ENCODE results near the gene AEBP1. TPM values are rescaled to one million over a fixed set of nuclear protein-coding genes. Genes with fewer than 3 reads are reported as not detected.
A peak's percentile ranks its signal among the peaks of the same experiment; 100 is the strongest.

The AEBP1 gene
- total RNA-seq, 1 donor: 267 TPM

- Histone ChIP-seq H3K36me3 (ENCODE audit: insufficient read depth, low read length) (peaks cover 77% of the 10 kb centered on the region), H3K9me3 (ENCODE audit: low read depth, low read length) (no peaks in the 10 kb centered on the region), H3K4me2 (ENCODE audit: insufficient read depth, low read length) (no peak overlapping the region), H4K20me1 (ENCODE audit: insufficient read depth, low read length) (peaks cover 47% of the 10 kb centered on the region), H2AFZ (ENCODE audit: low read length) (no peak overlapping the region), H3K27me3 (ENCODE audit: insufficient read depth, low read length) (no peaks in the 10 kb centered on the region), H3K27ac (ENCODE audit: low read depth, low read length) (no peak overlapping the region), H3K4me1 (ENCODE audit: insufficient read depth, low read length) (peaks cover 3% of the 10 kb centered on the region), H3K79me2 (ENCODE audit: insufficient read depth, low read length) (peaks cover 34% of the 10 kb centered on the region), H3K4me3 (ENCODE audit: insufficient read depth, low read length) (no peak overlapping the region)
- no peak for TF ChIP-seq CTCF (IDR thresholded peaks at IDR 0.05; ENCODE audit: extremely low read depth, low read depth, low read length)
- DNase-seq (ENCODE audit: insufficient read length, low spot score, missing footprints): peak; percentile 87
Observed at GRCh38 chr7:44111761-44112160, 7.6 kb downstream of the AEBP1 start.

GRCh38 chr7:44112231-44112996, 8.3 kb downstream of the AEBP1 start:
- DNase-seq (ENCODE audit: insufficient read length, low spot score, missing footprints): peak; percentile 74
- H3K4me1 ChIP-seq (ENCODE audit: insufficient read depth, low read length): no peaks in the 10 kb centered on the region
- no peak overlapping the region for H3K27ac ChIP-seq (ENCODE audit: low read depth, low read length)
- H4K20me1 ChIP-seq (ENCODE audit: insufficient read depth, low read length): peaks cover 41% of the 10 kb centered on the region
- no peaks in the 10 kb centered on the region for H3K9me3 ChIP-seq (ENCODE audit: low read depth, low read length)
- no peaks in the 10 kb centered on the region for H3K27me3 ChIP-seq (ENCODE audit: insufficient read depth, low read length)
- peaks cover 28% of the 10 kb centered on the region for H3K79me2 ChIP-seq (ENCODE audit: insufficient read depth, low read length)
- no peak overlapping the region for H3K4me3 ChIP-seq (ENCODE audit: insufficient read depth, low read length)
- H3K36me3 ChIP-seq (ENCODE audit: insufficient read depth, low read length): peaks cover 71% of the 10 kb centered on the region
- H3K4me2 ChIP-seq (ENCODE audit: insufficient read depth, low read length): no peak overlapping the region
- no peak for TF ChIP-seq CTCF (IDR thresholded peaks at IDR 0.05; ENCODE audit: extremely low read depth, low read depth, low read length)
- no peak overlapping the region for H2AFZ ChIP-seq (ENCODE audit: low read length)

GRCh38 chr7:44112997-44113763, 9.0 kb downstream of the AEBP1 start:
- Histone ChIP-seq H3K4me1 (ENCODE audit: insufficient read depth, low read length) (no peaks in the 10 kb centered on the region), H3K79me2 (ENCODE audit: insufficient read depth, low read length) (peaks cover 24% of the 10 kb centered on the region), H3K4me2 (ENCODE audit: insufficient read depth, low read length) (no peak overlapping the region), H4K20me1 (ENCODE audit: insufficient read depth, low read length) (peaks cover 37% of the 10 kb centered on the region), H3K27me3 (ENCODE audit: insufficient read depth, low read length) (no peaks in the 10 kb centered on the region), H2AFZ (ENCODE audit: low read length) (no peak overlapping the region), H3K9me3 (ENCODE audit: low read depth, low read length) (no peaks in the 10 kb centered on the region), H3K36me3 (ENCODE audit: insufficient read depth, low read length) (peaks cover 66% of the 10 kb centered on the region), H3K27ac (ENCODE audit: low read depth, low read length) (no peak overlapping the region), H3K4me3 (ENCODE audit: insufficient read depth, low read length) (no peak overlapping the region)
- TF ChIP-seq CTCF (IDR thresholded peaks at IDR 0.05; ENCODE audit: extremely low read depth, low read depth, low read length): no peak
- DNase-seq (ENCODE audit: insufficient read length, low spot score, missing footprints): peak; percentile 83

GRCh38 chr7:44113764-44114354, 9.7 kb downstream of the AEBP1 start:
- Histone ChIP-seq H3K79me2 (ENCODE audit: insufficient read depth, low read length) (peaks cover 17% of the 10 kb centered on the region), H2AFZ (ENCODE audit: low read length) (no peak overlapping the region), H3K9me3 (ENCODE audit: low read depth, low read length) (no peaks in the 10 kb centered on the region), H4K20me1 (ENCODE audit: insufficient read depth, low read length) (peaks cover 31% of the 10 kb centered on the region), H3K4me3 (ENCODE audit: insufficient read depth, low read length) (no peak overlapping the region), H3K4me1 (ENCODE audit: insufficient read depth, low read length) (no peaks in the 10 kb centered on the region), H3K27me3 (ENCODE audit: insufficient read depth, low read length) (no peaks in the 10 kb centered on the region), H3K4me2 (ENCODE audit: insufficient read depth, low read length) (no peak overlapping the region), H3K27ac (ENCODE audit: low read depth, low read length) (no peak overlapping the region), H3K36me3 (ENCODE audit: insufficient read depth, low read length) (peaks cover 59% of the 10 kb centered on the region)
- DNase-seq (ENCODE audit: insufficient read length, low spot score, missing footprints): peak; percentile 50
- TF ChIP-seq CTCF (IDR thresholded peaks at IDR 0.05; ENCODE audit: extremely low read depth, low read depth, low read length): no peak

Measured in osteoblast (primary cell).